Measurements from ENCODE around the gene RGS7.
A peak's percentile ranks its signal among the peaks of the same experiment; 100 is the strongest.

The RGS7 gene

DNA sequence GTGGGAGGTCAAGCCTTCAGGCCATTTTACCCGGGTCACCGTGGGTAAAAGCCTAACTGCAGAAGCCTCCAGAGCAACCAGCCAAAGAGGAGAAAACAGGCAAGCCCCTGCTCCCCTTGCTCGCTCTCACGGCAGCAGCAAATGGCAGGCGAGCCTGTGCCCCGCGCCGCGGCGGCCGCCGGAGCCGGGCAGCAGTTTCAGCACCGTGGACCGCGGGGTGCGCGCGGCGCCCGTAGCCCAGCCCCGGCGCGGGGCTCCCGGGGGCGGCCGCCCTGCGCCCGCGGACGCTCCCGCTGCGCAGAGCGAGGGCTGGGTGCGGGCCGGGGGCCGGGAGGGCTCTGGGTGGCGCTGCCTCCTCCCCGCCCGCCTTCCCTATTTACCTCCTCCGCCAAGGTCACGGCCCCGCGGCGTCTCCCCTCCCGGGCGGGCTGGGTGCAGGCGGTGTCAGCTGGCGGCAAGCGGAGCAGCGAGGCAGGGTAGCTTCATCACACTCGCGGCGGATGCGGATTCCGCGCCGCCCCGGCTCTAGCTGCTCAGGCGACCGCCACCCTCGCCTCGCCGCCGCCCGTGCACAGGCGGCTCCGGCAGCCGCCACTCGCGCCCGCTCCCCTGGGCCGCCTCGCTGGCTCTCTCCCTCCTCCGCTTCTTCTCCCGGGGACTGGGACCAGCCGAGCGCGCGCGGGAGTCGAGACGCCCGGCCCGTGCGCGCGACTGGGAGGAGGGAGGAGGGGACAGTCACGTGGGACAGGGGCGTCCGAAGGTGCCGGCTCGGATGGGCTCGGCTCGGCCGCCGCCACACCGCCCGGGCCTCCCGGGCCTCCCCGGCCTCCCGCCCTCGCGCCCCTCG, at the start of gene RGS7:
RGS7 (minus strand) TSS at position 687 of the 847 bp plus-strand sequence.
- H3K27ac ChIP-seq = no peak within 1 kb of the TSS
- TF ChIP-seq Cebpa-rat (IDR thresholded peaks at IDR 0.05) = no peak
- peaks cover 10% of the 10 kb centered on the region; the same call in 1 of the 2 replicates for H3K9me3 ChIP-seq
- H3K27me3 ChIP-seq = peaks cover 30% of the 10 kb centered on the region
- no peaks in the 10 kb centered on the region for H4K20me1 ChIP-seq
- H3K36me3 ChIP-seq = no peaks in the 10 kb centered on the region
- H3K9ac ChIP-seq = no peak within 1 kb of the TSS
- no peaks in the 10 kb centered on the region for H3K4me1 ChIP-seq
- peak within 1 kb of the TSS; percentile 70 for H3K4me3 ChIP-seq
- H3K4me2 ChIP-seq = peak within 1 kb of the TSS; percentile 81

DNA sequence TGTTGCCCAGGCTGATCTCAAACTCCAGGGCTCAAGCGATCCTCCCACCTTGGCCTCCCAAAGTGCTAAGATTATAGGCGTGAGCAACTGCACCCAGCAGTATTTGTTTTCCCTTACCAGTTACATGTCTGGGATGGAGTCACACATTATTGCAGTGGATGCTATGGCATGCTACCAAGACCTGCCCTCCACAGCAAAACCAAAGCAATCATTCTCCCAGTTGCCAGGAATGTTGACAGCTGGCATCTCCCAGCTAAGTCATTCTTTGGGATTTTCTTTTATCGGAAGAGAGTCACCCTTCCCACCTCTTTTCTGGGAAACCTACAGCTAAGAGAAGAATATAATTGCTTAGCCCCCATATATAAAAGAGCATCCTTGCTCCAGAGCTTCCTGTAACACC, 49.4 kb upstream of the RGS7 start:
- Histone ChIP-seq H4K20me1 (no peaks in the 10 kb centered on the region), H3K4me3 (no peak overlapping the region), H3K27me3 (no peaks in the 10 kb centered on the region), H3K9ac (no peak overlapping the region), H3K4me2 (no peak overlapping the region), H3K4me1 (peaks cover 1% of the 10 kb centered on the region), H3K9me3 (no peaks in the 10 kb centered on the region; the same call in 1 of the 2 replicates), H3K27ac (no peak overlapping the region), H3K36me3 (no peaks in the 10 kb centered on the region)
- TF ChIP-seq Cebpa-rat (IDR thresholded peaks at IDR 0.05) = no peak

DNA sequence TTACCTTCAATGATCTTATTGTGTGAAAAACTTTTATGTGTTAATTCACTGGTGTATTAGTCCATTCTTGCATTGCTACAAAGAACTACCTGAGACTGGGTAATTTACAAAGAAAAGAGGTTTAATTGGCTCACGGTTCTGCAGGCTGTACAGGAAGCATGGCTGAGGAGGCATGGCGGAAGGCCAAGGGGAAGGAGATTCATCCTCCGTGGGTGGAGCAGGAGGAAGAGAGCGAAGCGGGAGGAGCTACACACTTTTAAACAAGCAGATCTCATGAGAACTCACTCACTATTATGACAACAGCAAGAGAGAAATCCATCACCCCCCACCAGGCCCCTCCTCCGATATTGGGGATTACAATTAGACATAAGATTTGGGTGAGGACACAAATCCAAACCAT, 44.2 kb upstream of the RGS7 start:
- Histone ChIP-seq H4K20me1 (no peaks in the 10 kb centered on the region), H3K9me3 (no peaks in the 10 kb centered on the region; the same call in 1 of the 2 replicates), H3K36me3 (no peaks in the 10 kb centered on the region), H3K4me2 (peak overlapping the region; percentile 15), H3K27me3 (no peaks in the 10 kb centered on the region), H3K4me1 (peaks cover 13% of the 10 kb centered on the region), H3K4me3 (no peak overlapping the region), H3K27ac (no peak overlapping the region), H3K9ac (no peak overlapping the region)
- TF ChIP-seq Cebpa-rat (IDR thresholded peaks at IDR 0.05) = no peak

DNA sequence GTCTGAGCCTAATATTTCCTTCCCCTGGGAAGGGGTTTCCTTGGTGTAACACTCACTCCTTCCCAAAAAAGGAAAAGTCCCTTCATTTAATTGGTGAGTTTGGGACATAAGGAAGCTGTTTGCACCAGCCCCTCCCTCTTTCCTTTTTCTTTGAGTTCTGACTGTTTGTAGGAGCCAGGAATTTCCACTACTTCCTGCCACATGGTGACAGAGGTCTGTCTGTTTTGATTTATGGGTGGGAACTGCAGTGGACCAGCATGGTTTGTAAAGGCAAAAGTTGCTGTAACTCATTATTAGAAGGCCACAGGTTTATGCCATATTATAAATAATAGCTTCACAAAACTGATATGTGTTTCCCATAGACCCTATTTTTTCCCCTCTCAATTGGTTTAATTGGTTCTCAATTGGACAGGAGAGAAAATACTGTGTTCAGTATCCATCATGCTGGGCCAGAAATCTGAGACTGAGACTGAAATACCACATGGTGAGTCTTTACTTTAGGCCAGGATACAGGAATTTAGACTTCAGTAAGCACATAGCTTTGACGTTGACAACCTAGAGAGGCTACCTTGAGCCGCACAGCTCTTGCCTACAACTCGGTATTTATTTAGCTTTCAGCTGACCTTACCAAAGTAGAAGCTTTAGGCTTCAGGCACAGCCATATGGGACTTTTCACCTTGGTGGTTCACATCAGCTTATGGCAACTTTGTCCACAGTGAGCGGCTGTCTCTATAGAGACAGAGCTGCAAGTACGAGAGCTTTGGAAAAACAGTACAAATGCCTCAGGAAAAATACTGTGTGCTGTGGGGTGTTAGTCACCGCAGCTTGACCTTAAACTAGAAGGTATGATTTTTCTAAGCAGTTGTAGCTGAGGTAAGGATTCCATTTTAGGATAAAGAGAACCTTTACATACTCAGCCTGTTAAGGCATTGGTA, 40.0 kb upstream of the RGS7 start:
- Histone ChIP-seq H4K20me1 (no peaks in the 10 kb centered on the region), H3K9me3 (no peaks in the 10 kb centered on the region; the same call in 1 of the 2 replicates), H3K4me3 (no peak overlapping the region), H3K27me3 (no peaks in the 10 kb centered on the region), H3K4me2 (no peak overlapping the region), H3K36me3 (no peaks in the 10 kb centered on the region), H3K4me1 (peaks cover 13% of the 10 kb centered on the region), H3K27ac (no peak overlapping the region), H3K9ac (no peak overlapping the region)
- no peak for TF ChIP-seq Cebpa-rat (IDR thresholded peaks at IDR 0.05)

DNA sequence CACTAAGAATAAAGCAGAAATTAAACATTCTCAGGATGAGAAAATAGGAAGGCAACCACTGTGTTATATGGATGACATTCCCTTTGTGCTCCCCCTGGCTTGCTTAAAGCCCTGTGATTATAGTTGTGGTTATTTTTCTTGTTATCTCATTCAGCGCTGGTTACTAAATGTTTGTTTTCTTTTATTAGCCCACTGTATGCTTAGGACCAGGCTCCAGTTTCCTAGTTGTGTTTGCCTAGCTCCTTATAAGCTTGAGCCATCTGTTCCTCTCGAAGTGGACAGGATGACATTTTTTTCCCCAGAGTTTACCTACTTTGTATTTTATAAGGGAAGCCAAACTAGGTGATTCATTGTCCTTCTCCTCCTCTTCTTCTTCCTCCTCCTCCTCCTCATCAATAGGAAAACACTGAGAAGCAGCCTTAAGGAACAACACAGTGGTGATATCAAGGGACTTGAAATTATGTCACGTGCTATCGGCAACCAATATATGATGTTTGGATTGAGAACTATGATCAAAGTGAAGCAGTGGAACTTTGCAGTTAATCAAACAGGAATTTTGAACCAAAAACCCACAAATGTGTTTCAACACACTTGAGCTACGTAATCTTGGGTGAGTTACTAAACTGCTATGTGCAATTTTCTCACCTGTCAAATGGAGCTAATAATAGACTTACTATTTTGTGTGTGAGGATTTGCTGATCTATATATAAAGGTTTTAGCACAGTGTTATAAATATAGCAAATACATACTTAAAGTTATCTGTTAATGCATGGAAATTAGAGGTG, 35.1 kb upstream of the RGS7 start:
- Histone ChIP-seq H3K4me1 (no peaks in the 10 kb centered on the region), H3K4me2 (no peak overlapping the region), H3K9ac (no peak overlapping the region), H3K4me3 (no peak overlapping the region), H4K20me1 (no peaks in the 10 kb centered on the region), H3K27me3 (no peaks in the 10 kb centered on the region), H3K27ac (no peak overlapping the region), H3K9me3 (no peaks in the 10 kb centered on the region), H3K36me3 (no peaks in the 10 kb centered on the region)
- no peak for TF ChIP-seq Cebpa-rat (IDR thresholded peaks at IDR 0.05)

DNA sequence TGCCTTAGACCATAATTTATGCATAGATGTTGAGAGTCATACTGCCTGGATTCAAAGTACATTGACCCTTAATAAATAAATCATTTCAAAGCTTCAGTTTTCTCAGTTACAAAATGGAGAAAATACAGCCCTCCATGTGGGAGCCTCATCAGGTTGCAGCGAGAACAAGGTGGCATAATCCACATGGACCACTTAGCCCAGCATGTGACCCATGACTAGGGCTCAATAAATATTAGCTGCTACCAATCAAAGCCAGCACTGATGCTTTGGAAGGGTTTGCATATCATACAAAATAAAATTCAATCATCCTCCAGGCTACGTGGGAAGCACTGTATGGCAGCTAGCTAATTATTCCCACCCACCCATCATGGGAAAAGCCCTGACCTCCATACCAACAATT, 33.5 kb upstream of the RGS7 start:
- Histone ChIP-seq H3K4me1 (no peaks in the 10 kb centered on the region), H3K9me3 (no peaks in the 10 kb centered on the region), H3K4me3 (no peak overlapping the region), H3K9ac (no peak overlapping the region), H4K20me1 (no peaks in the 10 kb centered on the region), H3K36me3 (no peaks in the 10 kb centered on the region), H3K4me2 (no peak overlapping the region), H3K27ac (no peak overlapping the region), H3K27me3 (no peaks in the 10 kb centered on the region)
- no peak for TF ChIP-seq Cebpa-rat (IDR thresholded peaks at IDR 0.05)

DNA sequence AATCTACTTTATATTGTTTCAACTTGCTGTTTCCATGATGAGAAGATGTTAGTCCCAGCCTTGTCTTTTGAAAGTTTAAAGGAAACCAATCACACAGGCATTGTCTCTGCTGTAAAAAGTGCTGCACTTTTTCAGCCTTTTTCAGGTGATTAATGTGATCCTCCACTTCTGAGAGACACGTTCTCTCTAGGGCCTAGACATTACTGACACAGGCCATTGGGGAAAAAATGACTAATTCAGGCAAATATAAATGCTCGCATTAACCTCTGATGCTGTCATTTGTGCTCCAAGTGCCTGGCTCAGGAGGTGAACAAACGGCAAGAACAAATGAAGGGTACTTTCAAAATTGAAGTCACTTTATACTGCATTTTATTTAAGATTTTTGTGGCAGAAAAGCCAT, 32.4 kb upstream of the RGS7 start:
- no peak overlapping the region for H3K27ac ChIP-seq
- TF ChIP-seq Cebpa-rat (IDR thresholded peaks at IDR 0.05) = no peak
- no peak overlapping the region for H3K4me3 ChIP-seq
- H3K36me3 ChIP-seq = no peaks in the 10 kb centered on the region
- H3K4me2 ChIP-seq = no peak overlapping the region
- no peaks in the 10 kb centered on the region for H3K27me3 ChIP-seq
- H4K20me1 ChIP-seq = no peaks in the 10 kb centered on the region
- no peaks in the 10 kb centered on the region for H3K9me3 ChIP-seq
- H3K4me1 ChIP-seq = no peaks in the 10 kb centered on the region
- H3K9ac ChIP-seq = no peak overlapping the region

DNA sequence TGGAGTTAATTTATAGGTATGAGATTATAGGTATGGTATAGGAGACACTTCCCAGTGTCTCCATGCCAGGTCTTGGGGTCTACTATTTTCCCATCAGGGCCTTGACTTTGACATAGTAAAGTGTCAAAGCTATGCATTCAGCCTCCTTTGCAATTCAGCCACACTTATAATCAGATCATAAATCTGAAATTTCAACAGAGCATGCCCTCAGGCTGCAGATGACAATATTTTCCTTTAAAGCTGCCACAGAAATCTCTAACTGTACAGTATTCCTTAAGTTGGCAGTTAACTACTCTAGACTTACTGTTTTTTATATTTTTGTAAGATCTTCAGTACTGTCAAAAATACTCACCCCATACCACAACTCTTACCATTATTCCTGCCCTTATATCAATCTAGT, 30.2 kb upstream of the RGS7 start:
- Histone ChIP-seq H3K4me1 (no peaks in the 10 kb centered on the region), H3K9ac (no peak overlapping the region), H3K27me3 (no peaks in the 10 kb centered on the region), H3K4me2 (no peak overlapping the region), H3K36me3 (no peaks in the 10 kb centered on the region), H3K9me3 (no peaks in the 10 kb centered on the region), H3K4me3 (no peak overlapping the region), H3K27ac (no peak overlapping the region), H4K20me1 (no peaks in the 10 kb centered on the region)
- TF ChIP-seq Cebpa-rat (IDR thresholded peaks at IDR 0.05) = no peak

DNA sequence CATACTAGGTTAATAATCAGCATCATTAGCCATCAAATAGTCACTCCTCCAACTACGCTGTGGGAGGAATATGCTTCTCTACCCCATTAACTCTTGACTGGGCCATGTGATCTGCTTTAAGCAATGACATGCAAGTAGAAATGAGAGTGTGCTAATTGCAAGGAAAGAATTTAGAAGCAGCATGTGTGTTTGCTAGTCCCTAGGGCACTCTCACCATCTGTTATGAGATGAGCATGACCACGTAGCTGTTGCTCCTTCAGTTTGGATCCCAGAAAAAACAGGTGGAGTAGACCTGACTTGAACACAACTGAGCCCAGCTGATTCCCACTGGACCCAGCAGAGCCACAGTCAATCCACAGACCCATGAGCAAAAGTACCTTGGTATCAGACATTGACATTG, 19.7 kb upstream of the RGS7 start:
- Histone ChIP-seq H3K4me2 (no peak overlapping the region), H4K20me1 (no peaks in the 10 kb centered on the region), H3K9ac (no peak overlapping the region), H3K36me3 (no peaks in the 10 kb centered on the region), H3K4me1 (no peaks in the 10 kb centered on the region), H3K27ac (no peak overlapping the region), H3K27me3 (no peaks in the 10 kb centered on the region), H3K9me3 (no peaks in the 10 kb centered on the region), H3K4me3 (no peak overlapping the region)
- no peak for TF ChIP-seq Cebpa-rat (IDR thresholded peaks at IDR 0.05)
